CD4-positive, alpha-beta T cell treated with Interleukin-4 for 4 hours (primary cell): ENCODE data around the gene SNX32.
"Not testable (repeated sequence)": the region's sequence is repeated elsewhere in the genome, so short reads cannot be mapped to it uniquely, and the experiment has no call there.

Experiments
- DNase-seq: peaks from one replicate; pipeline ENCODE4 v3.0.0-alpha.2; 2020

SNX32 gene

DNA sequence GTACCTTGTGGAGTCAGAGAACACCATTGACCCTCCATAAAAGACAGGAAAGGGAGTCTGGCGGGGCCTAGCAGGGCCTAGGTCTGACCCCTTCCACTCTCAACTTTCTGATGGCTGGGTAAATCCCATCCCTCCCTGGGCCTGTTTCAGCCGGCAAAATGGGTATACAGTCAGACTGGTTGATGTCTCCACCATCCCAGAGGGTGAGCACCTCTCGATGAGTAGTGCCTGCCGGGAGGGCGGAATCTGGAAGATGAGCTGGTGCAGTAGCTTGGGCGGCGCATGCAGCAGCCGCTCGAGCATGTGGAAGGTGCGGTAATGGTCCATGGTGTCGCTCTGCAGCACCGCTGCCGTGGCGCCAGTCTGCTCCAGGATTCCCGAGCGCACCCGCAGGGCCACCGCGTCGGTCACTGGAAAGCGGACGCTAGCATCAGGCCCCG, 54.0 kb downstream of the SNX32 start:
- DNase-seq, result no peak

DNA sequence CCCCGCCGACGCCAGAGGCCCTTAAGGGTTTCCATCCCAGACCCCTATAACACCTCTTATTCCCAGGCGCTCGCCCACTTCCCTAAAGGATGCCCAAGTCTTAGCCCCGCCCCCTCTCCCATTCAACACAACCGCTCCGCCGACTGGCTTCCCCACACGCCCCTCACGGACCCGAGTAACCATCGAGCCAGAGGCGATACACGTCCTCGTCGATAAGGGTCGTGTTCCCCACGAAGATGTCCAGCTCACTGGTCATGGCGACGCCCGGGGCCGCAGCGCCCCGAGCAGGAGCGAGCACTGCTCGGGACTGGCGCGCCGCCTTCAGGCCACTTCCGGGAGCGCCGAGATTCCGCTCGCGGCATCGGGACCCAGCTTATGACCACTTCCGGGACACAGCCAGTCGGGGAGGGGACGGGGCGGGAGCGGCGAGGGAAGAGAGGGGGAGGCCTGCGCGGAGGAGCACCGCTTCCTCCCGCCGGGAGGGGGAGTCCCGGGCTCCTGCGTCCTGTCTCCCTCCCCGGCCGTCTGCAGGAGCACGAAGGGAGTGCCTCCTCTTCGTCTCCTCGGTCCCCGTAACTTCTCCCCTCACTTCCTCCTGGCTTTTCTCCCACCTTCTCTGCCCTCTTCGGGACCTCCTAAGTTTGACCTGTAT, 54.5 kb downstream of the SNX32 start, which contains the start of gene FIBP:
Gene FIBP, minus strand, starts transcription at position 309 of the 652 bp plus-strand sequence. Its CDS starts 53 bp downstream, at position 256.
- peak; percentile 94 for DNase-seq

DNA sequence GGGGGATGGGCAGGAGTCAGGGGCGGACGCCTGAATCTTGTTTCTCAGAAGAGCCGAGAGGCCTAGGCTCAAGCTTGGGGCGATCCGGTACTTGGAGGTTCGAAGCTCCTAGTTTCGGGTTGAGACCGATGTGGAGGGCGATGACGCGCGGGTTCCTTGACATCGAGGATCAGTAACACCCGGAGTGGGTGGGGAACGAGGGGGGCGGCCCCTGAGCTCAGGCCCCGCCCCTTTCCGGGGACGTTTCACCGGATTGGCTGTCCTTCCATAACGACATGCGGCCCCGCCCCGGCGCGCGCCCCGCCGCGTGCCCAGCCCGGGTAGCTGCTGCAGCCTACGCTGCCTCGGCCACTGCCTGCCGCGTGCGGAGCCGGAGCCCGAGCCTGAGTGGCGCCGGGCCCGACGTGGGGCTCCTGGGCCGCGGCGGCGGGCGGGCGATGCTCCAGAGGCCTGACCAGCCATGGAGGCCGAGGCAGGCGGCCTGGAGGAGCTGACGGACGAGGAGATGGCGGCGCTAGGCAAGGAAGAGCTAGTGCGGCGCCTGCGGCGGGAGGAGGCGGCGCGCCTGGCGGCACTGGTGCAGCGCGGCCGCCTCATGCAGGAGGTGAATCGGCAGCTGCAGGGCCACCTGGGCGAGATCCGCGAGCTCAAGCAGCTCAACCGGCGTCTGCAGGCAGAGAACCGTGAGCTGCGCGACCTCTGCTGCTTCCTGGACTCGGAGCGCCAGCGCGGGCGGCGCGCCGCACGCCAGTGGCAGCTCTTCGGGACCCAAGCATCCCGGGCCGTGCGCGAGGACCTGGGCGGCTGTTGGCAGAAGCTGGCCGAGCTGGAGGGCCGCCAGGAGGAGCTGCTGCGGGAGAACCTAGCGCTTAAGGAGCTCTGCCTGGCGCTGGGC, 56.8 kb downstream of the SNX32 start, which contains the start of gene CCDC85B:
Gene CCDC85B, plus strand, starts transcription at position 350 of the 895 bp plus-strand sequence. Its CDS starts 111 bp downstream, at position 461.
- peak; percentile 97 for DNase-seq

DNA sequence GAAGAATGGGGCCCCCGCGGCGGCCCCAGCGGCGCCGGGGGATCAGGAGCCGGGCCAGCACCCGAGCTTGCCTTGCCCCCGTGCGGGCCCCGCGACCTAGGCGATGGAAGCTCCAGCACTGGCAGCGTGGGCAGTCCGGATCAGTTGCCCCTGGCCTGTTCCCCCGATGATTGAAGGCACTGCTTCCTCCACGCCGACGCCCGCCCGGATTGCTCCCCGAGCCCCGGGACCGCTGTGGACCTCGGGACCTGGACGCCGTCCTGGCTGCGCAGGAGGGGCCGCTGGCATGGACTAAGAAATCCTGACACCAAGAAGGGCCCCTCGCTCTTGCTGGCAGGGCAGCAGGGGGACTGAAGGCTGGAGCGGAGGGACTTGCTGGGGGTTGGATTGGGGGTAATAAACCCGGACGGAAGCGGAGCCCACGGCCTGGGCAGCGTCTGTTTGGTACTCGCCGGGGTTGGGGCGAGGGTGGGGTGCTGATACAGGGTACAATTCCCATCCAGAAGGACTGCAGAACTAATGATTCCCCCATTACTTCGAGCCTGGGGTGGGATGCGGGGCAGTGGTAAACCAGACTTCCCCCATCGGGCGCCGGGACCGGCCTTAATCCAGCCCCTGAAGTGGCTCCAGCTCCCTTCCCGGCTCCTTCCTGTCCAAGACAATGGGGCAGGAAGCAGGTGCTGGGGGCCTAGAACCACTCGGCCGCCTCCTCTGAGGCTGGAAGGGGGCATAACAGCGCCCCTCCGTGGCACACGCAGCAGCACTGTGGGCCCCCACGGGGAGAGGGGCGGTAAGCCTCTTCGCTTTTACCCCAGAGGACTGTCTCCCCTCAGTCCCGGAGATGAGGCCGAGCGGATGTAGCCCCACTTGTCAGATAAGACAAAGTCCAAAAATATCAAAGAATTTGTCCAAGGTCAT, 57.7 kb downstream of the SNX32 start:
- no peak for DNase-seq

DNA sequence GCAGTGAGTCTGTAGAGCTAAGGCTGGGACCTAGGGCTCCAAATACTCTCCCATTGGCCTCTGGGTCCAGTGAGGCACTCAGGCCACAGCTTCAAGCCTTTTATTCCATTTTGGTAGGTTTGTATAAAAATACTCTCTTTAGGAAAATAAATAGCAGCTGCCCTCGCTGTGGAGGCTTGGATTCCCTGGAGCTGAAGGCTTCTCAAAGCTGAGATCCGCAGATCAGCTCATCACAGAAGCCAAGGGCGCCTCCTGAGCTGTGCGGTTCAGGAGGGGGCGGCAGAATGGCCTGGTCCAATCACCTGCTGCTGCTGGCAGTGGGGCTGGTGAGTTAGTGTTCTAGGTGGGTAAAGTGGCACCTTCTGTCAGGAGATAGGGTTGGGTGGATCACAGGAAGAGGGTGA, 58.4 kb downstream of the SNX32 start:
- DNase-seq, result not testable (repeated sequence)

DNA sequence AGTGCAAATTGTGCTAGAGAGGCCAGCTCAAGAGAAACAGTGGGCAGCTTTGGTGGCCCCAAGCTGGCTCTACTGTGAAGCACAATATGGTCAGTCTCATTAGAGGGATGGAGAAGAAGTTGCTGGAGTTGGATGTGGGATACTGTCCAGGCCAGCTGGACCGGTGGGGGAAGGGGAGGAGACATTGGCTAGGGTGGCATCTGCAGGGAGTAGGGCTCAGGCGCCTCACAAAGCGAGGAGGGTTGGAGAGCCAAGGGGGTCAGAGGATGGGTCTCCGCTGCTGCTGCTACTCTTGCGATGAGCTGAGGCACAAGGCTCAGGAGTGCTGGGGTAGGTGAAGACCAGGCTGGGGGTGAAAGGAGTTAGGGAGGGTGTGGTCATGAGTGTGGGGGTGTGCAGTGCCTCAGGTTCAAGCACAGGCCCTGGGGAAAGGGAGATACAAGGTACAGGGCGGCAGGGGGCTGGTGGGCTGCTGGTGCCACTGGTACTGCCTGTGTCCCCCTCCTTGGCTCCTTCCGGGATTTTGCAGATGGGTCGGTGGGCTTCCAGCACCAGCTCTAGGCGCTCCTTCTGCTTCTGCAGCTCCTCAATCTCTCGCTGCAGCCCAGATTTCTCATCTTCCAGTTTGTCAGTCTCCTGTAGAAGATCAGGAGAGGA, 59.0 kb downstream of the SNX32 start:
- no peak for DNase-seq

DNA sequence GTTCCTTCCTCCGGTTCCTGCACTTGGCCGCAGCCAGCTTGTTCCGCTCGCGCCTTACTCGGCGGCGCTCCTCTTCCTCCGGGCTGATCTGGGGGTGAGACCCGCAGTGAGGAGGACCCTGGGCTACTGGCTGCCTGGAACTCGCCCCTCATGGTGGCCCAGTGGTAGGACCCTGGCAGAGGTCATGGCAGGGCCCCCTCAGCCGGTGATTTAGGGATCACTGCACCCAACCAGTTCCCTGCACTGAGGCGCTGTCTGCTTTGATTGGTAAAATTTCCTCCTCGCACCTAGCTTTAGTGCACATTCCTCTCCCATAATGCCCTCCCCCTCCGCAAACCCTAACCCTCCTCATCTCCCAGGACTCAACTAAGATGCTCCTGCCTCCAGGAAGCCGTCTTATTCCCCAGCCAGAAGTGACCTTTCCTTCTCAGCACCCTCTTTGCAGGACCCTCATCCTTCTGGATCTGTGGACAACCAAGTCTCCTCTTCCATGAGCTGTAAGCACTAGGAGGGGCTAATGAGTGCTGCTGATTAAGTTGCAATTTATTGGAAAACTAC, 60.4 kb downstream of the SNX32 start:
- peak; percentile 35 for DNase-seq

DNA sequence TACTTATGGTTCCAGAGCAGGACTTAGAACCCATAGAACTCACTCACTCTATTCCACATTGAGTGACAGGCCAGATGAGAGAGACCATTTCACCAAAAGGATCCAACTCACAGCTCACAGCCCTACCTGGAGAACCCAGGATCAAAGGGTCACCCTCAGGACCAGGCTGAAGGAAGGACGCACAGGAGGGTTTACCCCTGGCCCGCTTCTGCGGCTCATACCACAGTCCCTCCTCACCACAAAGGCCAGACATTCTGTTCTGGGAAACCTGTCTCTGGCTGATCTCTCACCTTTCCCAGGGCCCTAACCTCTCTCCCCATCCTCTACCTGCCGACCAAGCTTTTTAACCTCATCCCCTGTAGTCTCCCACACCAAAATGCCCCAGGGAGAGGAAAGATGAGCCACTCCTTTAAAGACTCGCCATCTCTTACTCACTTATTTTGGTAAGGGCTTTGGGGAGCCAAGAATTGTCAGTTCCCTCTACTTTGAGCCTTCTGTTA, 61.8 kb downstream of the SNX32 start:
- no peak for DNase-seq

DNA sequence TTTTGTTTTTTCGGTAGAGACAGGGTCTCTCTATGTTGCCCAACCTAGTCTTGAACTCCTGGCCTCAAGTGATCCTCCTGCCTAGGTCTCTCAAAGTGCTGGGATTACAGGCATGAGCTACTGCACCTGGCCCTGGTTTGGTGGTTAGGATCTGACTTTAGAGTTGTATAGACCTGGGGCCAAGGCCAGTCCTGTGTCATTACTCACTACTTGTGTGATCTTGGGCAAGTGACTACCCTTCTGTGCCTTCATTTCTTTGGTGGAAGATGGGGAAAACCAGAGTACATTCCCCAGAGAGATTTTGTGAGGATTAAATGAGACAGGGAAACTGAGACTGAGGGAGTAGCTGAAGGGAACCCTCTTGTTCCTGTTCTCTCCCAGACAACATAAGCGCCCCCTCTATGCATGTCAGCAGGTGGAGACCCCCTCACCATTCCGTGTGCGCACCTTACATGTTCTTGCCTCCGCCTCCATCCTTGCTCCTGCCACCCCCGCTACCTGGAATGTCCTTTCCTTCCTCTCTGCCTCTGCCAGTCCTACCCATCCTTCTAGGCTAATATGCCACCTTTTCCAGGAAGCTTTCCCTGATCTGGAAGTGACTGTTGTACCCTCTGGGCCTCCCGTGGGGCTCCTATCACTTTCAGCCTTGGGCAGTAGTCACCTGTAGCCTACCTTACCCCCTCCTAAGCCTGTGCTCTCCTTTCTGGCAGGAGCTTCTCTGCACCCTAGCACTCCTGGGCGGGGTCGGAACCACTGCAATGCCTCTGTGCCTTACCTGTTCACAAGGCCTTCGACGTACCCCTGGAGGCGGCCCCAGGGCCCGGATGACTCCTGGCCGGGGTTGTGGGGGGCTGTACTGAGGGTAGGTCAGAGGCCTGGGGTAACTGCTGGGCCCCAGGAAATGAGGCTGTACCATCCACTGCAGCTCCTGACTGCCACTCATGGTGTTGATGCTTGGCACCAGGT, 62.6 kb downstream of the SNX32 start:
- DNase-seq, result no peak

DNA sequence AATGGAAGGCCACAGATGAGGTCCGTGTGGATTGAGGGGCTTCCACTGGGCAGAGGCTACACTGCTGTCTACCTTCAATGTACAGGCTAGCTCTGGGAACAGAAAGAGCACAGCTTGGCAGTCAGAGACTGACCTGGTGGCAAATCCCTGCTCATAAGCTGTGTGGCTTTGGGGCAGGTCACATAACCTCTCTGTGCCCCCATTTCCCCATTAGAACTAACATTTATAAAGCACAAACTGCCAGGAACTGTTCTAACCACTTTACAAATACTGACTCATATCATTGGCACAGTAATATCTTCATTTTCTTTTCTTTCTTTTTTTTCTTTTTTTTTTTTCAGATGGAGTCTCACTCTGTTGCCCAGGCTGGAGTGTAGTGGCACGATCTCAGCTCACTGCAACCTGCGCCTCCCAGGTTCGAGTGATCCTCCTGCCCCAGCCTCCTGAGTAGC, 63.3 kb downstream of the SNX32 start:
- DNase-seq, result no peak

DNA sequence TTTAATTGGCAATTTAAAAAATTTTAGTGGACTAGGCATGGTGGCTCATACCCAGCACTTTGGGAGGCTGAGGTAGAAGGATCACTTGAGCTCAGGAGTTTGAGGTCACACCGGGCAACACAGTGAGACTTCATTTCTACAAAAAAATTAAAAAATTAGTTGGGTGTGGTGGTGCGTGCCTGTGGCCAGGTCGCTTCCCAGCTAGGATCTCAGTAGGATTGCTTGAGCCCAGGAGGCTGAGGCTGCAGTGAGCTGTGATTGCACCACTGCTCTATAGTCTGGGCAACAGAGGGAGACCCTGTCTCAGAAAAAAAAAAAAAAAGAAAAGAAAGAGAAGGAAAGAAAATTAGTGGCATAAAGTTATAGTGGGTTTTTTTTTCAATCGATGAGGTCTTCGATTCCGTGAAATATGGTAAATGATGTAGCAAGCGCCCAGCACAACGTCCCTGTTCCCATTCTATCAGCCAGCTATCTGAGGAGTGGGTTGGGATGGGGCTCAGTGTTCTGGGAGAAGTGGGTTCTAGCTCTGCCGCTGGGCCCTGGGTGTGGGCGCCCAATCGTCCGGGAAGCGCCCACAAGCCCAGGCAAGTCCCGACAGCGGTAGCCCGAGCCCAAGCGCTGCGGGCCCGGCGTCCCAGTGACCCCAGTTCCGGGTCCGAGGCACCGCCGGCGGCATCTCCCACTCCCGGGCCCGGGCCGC, 65.0 kb downstream of the SNX32 start:
- no peak for DNase-seq

DNA sequence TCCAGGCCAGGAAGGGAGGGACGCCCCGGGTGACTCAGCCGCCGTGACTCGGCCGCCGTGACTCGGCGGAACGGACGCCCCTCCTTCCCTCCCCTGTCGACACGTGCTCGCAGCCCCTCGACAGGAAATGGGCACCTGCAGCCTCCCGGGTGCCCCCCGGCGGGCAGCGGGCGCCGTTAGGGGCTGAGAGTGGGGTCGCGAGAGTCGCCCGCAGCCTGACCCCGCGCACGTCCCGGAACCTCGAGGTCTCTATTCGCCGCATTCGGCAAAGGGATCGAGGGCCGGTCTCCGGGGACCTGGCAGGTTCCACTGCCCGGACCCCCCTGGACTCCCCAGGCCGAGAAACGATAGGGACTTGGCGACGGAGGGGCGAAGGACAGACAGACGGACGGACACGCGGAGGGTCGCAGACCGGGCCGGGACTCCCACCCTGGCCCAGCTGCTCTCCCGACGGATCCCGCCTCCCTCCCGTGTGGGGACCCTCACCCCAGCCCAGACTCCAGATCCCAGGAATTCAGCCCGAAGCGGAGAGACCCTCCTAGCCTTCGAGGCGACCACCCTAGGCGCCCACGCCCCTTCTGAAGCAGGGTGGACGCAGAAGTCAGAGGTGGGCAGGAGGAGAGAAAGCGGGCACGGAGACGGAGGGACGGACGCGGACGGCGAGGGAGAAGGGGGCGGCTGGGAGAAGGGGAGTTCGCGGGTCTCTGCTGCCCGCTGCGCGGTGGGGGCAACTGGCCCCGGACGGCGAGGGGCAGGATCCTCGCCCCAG, 65.8 kb downstream of the SNX32 start:
- peak; percentile 36 for DNase-seq

DNA sequence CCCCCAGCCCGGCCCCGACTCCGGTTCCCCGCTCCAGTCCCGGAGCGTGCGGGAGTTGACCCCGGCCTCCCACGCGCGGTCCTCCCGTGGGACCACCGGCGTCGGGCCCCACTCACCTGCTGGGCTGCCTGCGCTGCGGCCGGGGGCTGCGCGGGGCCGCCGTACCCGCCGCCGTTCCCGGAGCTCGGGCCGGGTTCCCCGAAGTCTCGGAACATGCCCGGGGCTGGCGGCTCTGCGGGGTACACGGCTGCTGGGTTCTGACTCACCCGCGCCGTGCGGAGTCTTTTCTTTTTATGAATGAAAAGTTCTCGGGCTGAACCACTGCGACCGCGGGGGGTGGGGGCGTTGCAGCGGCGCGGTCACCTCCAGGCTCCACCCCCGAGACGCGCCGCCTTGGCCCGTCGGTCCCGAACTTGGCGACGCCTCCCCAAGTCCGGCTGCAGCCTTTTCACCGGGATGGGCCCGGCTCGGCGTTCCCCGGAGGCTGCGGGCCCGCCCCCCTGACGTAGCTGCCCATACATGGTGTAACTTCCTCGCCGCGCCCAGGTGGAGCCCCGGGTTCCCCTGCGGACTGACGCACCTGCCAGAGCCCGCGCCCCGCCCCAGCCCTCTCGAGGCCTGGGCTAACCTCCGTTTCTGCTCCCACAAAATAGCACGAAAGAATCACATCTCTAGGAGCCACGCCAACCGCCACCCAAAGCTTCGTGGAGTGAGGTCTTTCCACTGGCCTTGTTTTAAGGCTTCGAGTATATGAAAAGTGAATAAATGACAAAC, 66.5 kb downstream of the SNX32 start, which contains the start of gene FOSL1:
Gene FOSL1, minus strand, starts transcription at position 264 of the 774 bp plus-strand sequence. Its CDS starts 49 bp downstream, at position 215.
- peak; percentile 96 for DNase-seq

DNA sequence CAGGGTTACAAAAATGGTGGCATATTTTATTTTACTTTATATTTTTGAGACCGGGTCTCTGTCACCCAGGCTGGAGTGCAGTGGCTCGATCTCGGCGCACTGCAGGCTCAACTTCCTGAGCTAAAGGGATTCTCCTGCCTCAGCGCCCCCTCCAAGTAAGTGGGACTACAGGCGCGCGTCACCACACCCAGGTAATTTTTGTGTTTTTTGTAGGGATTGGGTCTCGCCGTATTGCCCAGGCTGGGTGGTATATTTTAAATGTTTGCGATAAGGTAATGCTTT, 67.1 kb downstream of the SNX32 start:
- DNase-seq, result no peak

DNA sequence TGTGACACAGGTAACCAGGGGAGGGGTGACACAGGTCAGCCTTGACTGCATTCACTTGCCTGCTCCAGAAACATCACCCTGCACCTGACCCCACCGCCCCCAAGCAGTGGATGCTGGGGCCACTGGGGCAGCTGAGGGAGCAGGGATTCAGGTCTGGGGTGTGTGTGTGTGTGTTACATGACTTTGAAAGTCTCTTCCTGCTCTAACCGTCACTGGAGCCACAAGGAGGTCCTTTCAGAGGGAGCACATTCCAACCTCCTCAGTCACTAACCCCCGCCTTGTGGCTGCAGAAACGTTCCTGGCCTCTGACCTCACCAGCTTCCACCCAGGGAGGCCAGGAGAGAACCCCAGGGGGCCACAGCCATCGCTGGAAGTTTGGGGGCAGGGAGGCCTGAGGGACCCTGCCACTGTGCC, 69.3 kb downstream of the SNX32 start:
- DNase-seq, result no peak
